ENCODE measurements around the gene RHO. TPM values are rescaled to one million over a fixed set of nuclear protein-coding genes. Genes with fewer than 3 reads are reported as not detected.
A peak's percentile ranks its signal among the peaks of the same experiment; 100 is the strongest.

The RHO gene
- total and polyA plus RNA-seq, 5 donors = not detected

- DNase-seq (no peak), ATAC-seq (no peak)
- intact Hi-C loops (cut with DNase I) = no loop called here
Observed at GRCh38 chr3:129532261-129532660, 3.8 kb downstream of the RHO start.

GRCh38 chr3:129533406-129533805 lies 5.0 kb downstream of the RHO start:
- ATAC-seq = no peak
- Histone ChIP-seq H3K9me3 (ENCODE audit: control insufficient read depth, low read length) (no peaks in the 10 kb centered on the region), H3K4me1 (ENCODE audit: control insufficient read depth, insufficient read depth, low read length) (peaks cover 2% of the 10 kb centered on the region), H3K27ac (ENCODE audit: low read length) (no peak overlapping the region), H3K4me3 (ENCODE audit: low read length) (no peak overlapping the region), H3K27me3 (ENCODE audit: control insufficient read depth, insufficient read depth) (no peaks in the 10 kb centered on the region)
- peak in 1 of 3 donors; percentile 28 for DNase-seq
- intact Hi-C loops (cut with DNase I) = no loop called here
- 96% methylated on average over 16 of the region's 16 CpGs for WGBS

More at GRCh38 chr3:129532261-129532660, 3.8 kb downstream of the RHO start:
- H3K4me1 ChIP-seq (ENCODE audit: control insufficient read depth, insufficient read depth, low read length) = peaks cover 2% of the 10 kb centered on the region
- H3K9me3 ChIP-seq (ENCODE audit: control insufficient read depth, low read length) = no peaks in the 10 kb centered on the region
- H3K27ac ChIP-seq (ENCODE audit: low read length) = no peak overlapping the region
- WGBS = 95% methylated on average over 20 of the region's 20 CpGs
- no peak overlapping the region for H3K4me3 ChIP-seq (ENCODE audit: low read length)
- H3K27me3 ChIP-seq (ENCODE audit: control insufficient read depth, insufficient read depth) = no peaks in the 10 kb centered on the region

GRCh38 chr3:129534428-129535027 lies 6.1 kb downstream of the RHO start:
- Histone ChIP-seq H3K4me1 (ENCODE audit: control insufficient read depth, insufficient read depth, low read length) (peaks cover 2% of the 10 kb centered on the region), H3K27ac (ENCODE audit: low read length) (no peak overlapping the region), H3K9me3 (ENCODE audit: control insufficient read depth, low read length) (no peaks in the 10 kb centered on the region), H3K4me3 (ENCODE audit: low read length) (no peak overlapping the region), H3K27me3 (ENCODE audit: control insufficient read depth, insufficient read depth) (no peaks in the 10 kb centered on the region)
- 82% methylated on average over 4 of the region's 4 CpGs for WGBS
- ATAC-seq (no peak), DNase-seq (no peak)
- intact Hi-C loops (cut with DNase I) = no loop called here

GRCh38 chr3:129535075-129535474 lies 6.6 kb downstream of the RHO start:
- no peak for ATAC-seq
- WGBS = 83% methylated on average over 1 of the region's 1 CpG
- Histone ChIP-seq H3K9me3 (ENCODE audit: control insufficient read depth, low read length) (no peaks in the 10 kb centered on the region), H3K4me1 (ENCODE audit: control insufficient read depth, insufficient read depth, low read length) (no peaks in the 10 kb centered on the region), H3K27me3 (ENCODE audit: control insufficient read depth, insufficient read depth) (no peaks in the 10 kb centered on the region), H3K27ac (ENCODE audit: low read length) (no peak overlapping the region), H3K4me3 (ENCODE audit: low read length) (no peak overlapping the region)
- intact Hi-C loops (cut with DNase I) = no loop called here
- no peak for DNase-seq

GRCh38 chr3:129536374-129536667 lies 7.9 kb downstream of the RHO start:
- Histone ChIP-seq H3K4me1 (ENCODE audit: control insufficient read depth, insufficient read depth, low read length) (no peaks in the 10 kb centered on the region), H3K9me3 (ENCODE audit: control insufficient read depth, low read length) (no peaks in the 10 kb centered on the region), H3K27ac (ENCODE audit: low read length) (no peak overlapping the region), H3K27me3 (ENCODE audit: control insufficient read depth, insufficient read depth) (no peaks in the 10 kb centered on the region), H3K4me3 (ENCODE audit: low read length) (no peak overlapping the region)
- ATAC-seq (no peak), DNase-seq (no peak)
- 84% methylated on average over 2 of the region's 2 CpGs for WGBS
- intact Hi-C loops (cut with DNase I) = no loop called here

GRCh38 chr3:129536804-129537203 lies 8.4 kb downstream of the RHO start:
- Histone ChIP-seq H3K4me3 (ENCODE audit: low read length) (no peak overlapping the region), H3K27ac (ENCODE audit: low read length) (no peak overlapping the region), H3K9me3 (ENCODE audit: control insufficient read depth, low read length) (no peaks in the 10 kb centered on the region), H3K27me3 (ENCODE audit: control insufficient read depth, insufficient read depth) (no peaks in the 10 kb centered on the region), H3K4me1 (ENCODE audit: control insufficient read depth, insufficient read depth, low read length) (no peaks in the 10 kb centered on the region)
- WGBS = 93% methylated on average over 3 of the region's 3 CpGs
- intact Hi-C loops (cut with DNase I) = no loop called here
- no peak for ATAC-seq
- no peak for DNase-seq

GRCh38 chr3:129539206-129539605 lies 10.8 kb downstream of the RHO start:
- no peaks in the 10 kb centered on the region for H3K9me3 ChIP-seq (ENCODE audit: control insufficient read depth, low read length)
- intact Hi-C loops (cut with DNase I) = no loop called here
- WGBS = 85% methylated on average over 8 of the region's 8 CpGs
- no peaks in the 10 kb centered on the region for H3K4me1 ChIP-seq (ENCODE audit: control insufficient read depth, insufficient read depth, low read length)
- H3K4me3 ChIP-seq (ENCODE audit: low read length) = no peak overlapping the region
- no peak overlapping the region for H3K27ac ChIP-seq (ENCODE audit: low read length)
- DNase-seq = no peak
- ATAC-seq = no peak
- no peaks in the 10 kb centered on the region for H3K27me3 ChIP-seq (ENCODE audit: control insufficient read depth, insufficient read depth)

GRCh38 chr3:129540776-129541516 lies 12.5 kb downstream of the RHO start:
- no peaks in the 10 kb centered on the region for H3K4me1 ChIP-seq (ENCODE audit: control insufficient read depth, insufficient read depth, low read length)
- DNase-seq = no peak
- no peak overlapping the region for H3K4me3 ChIP-seq (ENCODE audit: low read length)
- intact Hi-C loops (cut with DNase I) = no loop called here
- no peak for ATAC-seq
- WGBS = 89% methylated on average over 11 of the region's 11 CpGs
- no peak overlapping the region for H3K27ac ChIP-seq (ENCODE audit: low read length)
- H3K9me3 ChIP-seq (ENCODE audit: control insufficient read depth, low read length) = no peaks in the 10 kb centered on the region
- no peaks in the 10 kb centered on the region for H3K27me3 ChIP-seq (ENCODE audit: control insufficient read depth, insufficient read depth)

- no peak overlapping the region for H3K4me3 ChIP-seq (ENCODE audit: low read length)
- no peaks in the 10 kb centered on the region for H3K27me3 ChIP-seq (ENCODE audit: control insufficient read depth, insufficient read depth)
- no peaks in the 10 kb centered on the region for H3K9me3 ChIP-seq (ENCODE audit: control insufficient read depth, low read length)
- ATAC-seq = no peak
- H3K27ac ChIP-seq (ENCODE audit: low read length) = no peak overlapping the region
- intact Hi-C loops (cut with DNase I) = no loop called here
- H3K4me1 ChIP-seq (ENCODE audit: control insufficient read depth, insufficient read depth, low read length) = no peaks in the 10 kb centered on the region
- 93% methylated on average over 5 of the region's 5 CpGs for WGBS
- peak in 1 of 3 donors; percentile 37 for DNase-seq
Observed at GRCh38 chr3:129542747-129543146, 14.3 kb downstream of the RHO start.

- DNase-seq = peak in 1 of 3 donors; percentile 48
- Histone ChIP-seq H3K27me3 (ENCODE audit: control insufficient read depth, insufficient read depth) (no peaks in the 10 kb centered on the region), H3K4me1 (ENCODE audit: control insufficient read depth, insufficient read depth, low read length) (no peaks in the 10 kb centered on the region), H3K4me3 (ENCODE audit: low read length) (no peak within 1 kb of the TSS), H3K27ac (ENCODE audit: low read length) (no peak within 1 kb of the TSS), H3K9me3 (ENCODE audit: control insufficient read depth, low read length) (no peaks in the 10 kb centered on the region)
- intact Hi-C loops (cut with DNase I) = no loop called here
- no peak for ATAC-seq
- WGBS = 85% methylated on average over 16 of the region's 16 CpGs
Observed at GRCh38 chr3:129543156-129543790, 14.8 kb downstream of the RHO start, which contains the start of gene H1-8. TSS of gene H1-8 (plus strand) at chr3:129543175. CDS start at chr3:129543219, 44 bp downstream.

- WGBS = 77% methylated on average over 9 of the region's 9 CpGs
- Histone ChIP-seq H3K4me3 (ENCODE audit: low read length) (no peak overlapping the region), H3K4me1 (ENCODE audit: control insufficient read depth, insufficient read depth, low read length) (no peaks in the 10 kb centered on the region), H3K27ac (ENCODE audit: low read length) (no peak overlapping the region), H3K9me3 (ENCODE audit: control insufficient read depth, low read length) (no peaks in the 10 kb centered on the region), H3K27me3 (ENCODE audit: control insufficient read depth, insufficient read depth) (no peaks in the 10 kb centered on the region)
- DNase-seq = peak in 1 of 3 donors; percentile 20
- intact Hi-C loops (cut with DNase I) = no loop called here
- ATAC-seq = no peak
Observed at GRCh38 chr3:129543999-129544398, 15.6 kb downstream of the RHO start.
